Uterus (tissue), 4 donors: ENCODE measurements around the gene ZNF578. TPM values are rescaled to one million over a fixed set of nuclear protein-coding genes. Genes with fewer than 3 reads are reported as not detected.

Experiments
- DNase-seq, 2 donors: peaks; one replicate each; pipeline ENCODE4 v3.0.0-alpha.2; 2019 to 2020
- H3K27ac ChIP-seq, 2 donors: fragments of 200-600 bp; sonication (generic); 1 replicate in 1 of 2; 2 replicates in 1 of 2; pipeline ENCODE4 v1.5.1; 2016 to 2018
- H3K27me3 ChIP-seq, 2 donors: fragments of 200-600 bp; sonication (generic); one replicate each; pipeline ENCODE4 v1.5.1; 2018 to 2019; ENCODE audit warnings: control low read depth in 1 of 2
- H3K36me3 ChIP-seq, 2 donors: fragments of 200-600 bp; sonication (generic); one replicate each; pipeline ENCODE4 v1.5.1; 2019; ENCODE audit warnings: control low read depth in 1 of 2
- H3K4me1 ChIP-seq, 2 donors: fragments of 200-600 bp; sonication (generic); one replicate each; pipeline ENCODE4 v1.5.1; 2018 to 2019; ENCODE audit warnings: control low read depth in 1 of 2
- H3K4me3 ChIP-seq, 2 donors: fragments of 200-600 bp; sonication (generic); 1 replicate in 1 of 2; 2 replicates in 1 of 2; pipeline ENCODE4 v1.5.1; 2018 to 2019; ENCODE audit warnings: mild to moderate bottlenecking in 1 of 2
- H3K9me3 ChIP-seq, 2 donors: fragments of 200-600 bp; sonication (generic); one replicate each; pipeline ENCODE4 v1.5.1; 2019; ENCODE audit warnings: control low read depth in 1 of 2
- CTCF ChIP-seq, 4 experiments: fragments of 200-600 bp in 2 of 4; fragments of 450-650 bp in 2 of 4; sonication (generic) in 2 of 4; IDR thresholded peaks; one replicate each; pipeline ENCODE4 v1.5.1; 2016 to 2019; ENCODE audit warnings: antibody characterized with exemption in 4 of 4, mild to moderate bottlenecking in 2 of 4, moderate library complexity in 1 of 4
- POLR2A ChIP-seq, 2 donors: fragments of 450-650 bp; IDR thresholded peaks; one replicate each; pipeline ENCODE4 v1.6.1; 2016; ENCODE audit warnings: antibody characterized with exemption in 2 of 2, mild to moderate bottlenecking in 1 of 2, moderate library complexity in 1 of 2
- intact Hi-C: fragments of 100-400 bp; cut with DNase I; formaldehyde crosslinking; loops from one replicate; pipeline ENCODE4 v1.15.1; 2023; ENCODE audit warnings: low total_unique reads
- total RNA-seq, 4 donors: library from RNA; depleted of rRNA in 3 of 4; stranded (reverse); fragments of >200 nt in 3 of 4; gene quantifications; one replicate each; pipeline versions ENCODE4 v1.1.0 to v1.2.4, GENCODE V29; 2014 to 2023
- donor health status: DM: yes; HTN: yes; CAD: no.

The ZNF578 gene
- total RNA-seq: 10 to 100 TPM in 2 of 4 donors, 1 to 10 TPM in 2; 6.7 to 17.1 (median 10.6) TPM

DNA sequence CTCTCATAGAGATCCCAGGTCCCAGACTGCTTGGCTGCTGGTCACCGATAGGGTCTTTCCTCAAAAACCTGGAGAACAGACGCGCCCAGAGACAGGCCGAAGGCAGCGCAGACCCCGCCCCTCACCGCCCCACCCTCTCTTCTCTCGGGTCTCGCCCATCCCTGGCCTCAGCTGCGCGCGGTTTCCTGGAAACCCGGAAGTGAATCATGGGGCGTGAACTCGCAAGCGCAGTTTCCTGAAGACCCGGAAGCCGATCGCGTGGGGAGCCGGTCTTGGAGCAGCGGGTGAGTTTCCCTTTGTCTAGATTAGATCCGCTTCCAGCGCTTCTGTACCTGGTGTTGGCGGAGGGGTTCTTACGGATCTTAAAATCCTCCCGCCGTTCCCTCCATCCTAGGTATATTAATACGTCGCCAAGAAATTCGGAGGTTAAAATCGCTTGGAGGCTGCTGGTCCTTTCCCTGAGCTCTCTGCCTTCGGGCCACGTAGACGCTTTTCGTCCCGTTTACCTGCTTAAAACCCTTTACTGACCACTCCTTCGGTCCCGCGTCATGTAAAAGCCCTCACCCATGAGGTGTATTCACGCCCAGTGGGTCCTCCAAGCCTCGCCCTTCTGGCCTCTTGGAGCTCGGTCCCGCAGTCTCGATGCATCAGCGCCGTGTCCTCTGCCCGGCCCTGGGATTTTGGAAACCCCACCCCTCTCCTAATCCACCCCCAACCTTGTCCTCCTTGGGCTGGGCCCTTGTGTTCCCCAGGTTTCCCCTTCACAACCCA lies at the start of gene ZNF578:
Gene ZNF578 (plus strand): TSS at position 230 of the 771 bp plus-strand sequence. CDS start 48,293 bp downstream, outside the sequence.
- H3K9me3 ChIP-seq: peaks cover 0 to 15% of the 10 kb centered on the region in 2 donors
- no peak within 1 kb of the TSS for H3K27ac ChIP-seq

DNA sequence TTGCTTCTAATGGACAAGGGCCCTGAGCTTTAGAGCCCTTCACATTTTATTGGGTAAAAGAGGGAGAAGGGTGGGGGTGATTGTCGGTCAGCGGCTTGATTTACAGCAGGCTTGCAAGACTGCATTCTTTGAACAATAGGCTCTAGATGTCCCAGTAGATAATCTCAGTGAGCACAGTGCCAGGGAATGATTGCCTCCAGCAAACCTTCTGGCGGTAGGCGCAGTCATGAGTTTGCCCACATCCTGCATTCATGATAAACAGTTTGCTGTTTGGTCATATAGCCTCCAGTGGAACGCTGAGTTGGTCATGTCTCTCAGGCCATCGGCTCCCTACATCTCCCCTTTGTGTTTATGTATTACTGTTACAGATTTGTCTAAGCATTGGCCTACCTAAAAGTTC lies 43.1 kb upstream of the ZNF578 start:
- no peak overlapping the region for H3K4me3 ChIP-seq
- no peaks in the 10 kb centered on the region for H3K4me1 ChIP-seq
- H3K27me3 ChIP-seq: no peaks in the 10 kb centered on the region
- no peak for TF ChIP-seq POLR2A (IDR thresholded peaks at IDR 0.05)
- no peak for TF ChIP-seq CTCF (IDR thresholded peaks at IDR 0.05)
- no peak for DNase-seq
- peaks cover 0 to 53% of the 10 kb centered on the region in 2 donors for H3K9me3 ChIP-seq
- intact Hi-C loops: no loop called here
- H3K27ac ChIP-seq: no peak overlapping the region
- no peaks in the 10 kb centered on the region for H3K36me3 ChIP-seq

More for the DNA sequence above, at the start of gene ZNF578:
- intact Hi-C loops: no loop called here
- Histone ChIP-seq H3K4me1 (no peaks in the 10 kb centered on the region), H3K36me3 (no peaks in the 10 kb centered on the region), H3K27me3 (no peaks in the 10 kb centered on the region), H3K4me3 (peak within 1 kb of the TSS; percentile 44 to 55)
- peak; percentile 68 to 72 for DNase-seq
- TF ChIP-seq POLR2A (IDR thresholded peaks at IDR 0.05): no peak
- TF ChIP-seq CTCF (IDR thresholded peaks at IDR 0.05): no peak

DNA sequence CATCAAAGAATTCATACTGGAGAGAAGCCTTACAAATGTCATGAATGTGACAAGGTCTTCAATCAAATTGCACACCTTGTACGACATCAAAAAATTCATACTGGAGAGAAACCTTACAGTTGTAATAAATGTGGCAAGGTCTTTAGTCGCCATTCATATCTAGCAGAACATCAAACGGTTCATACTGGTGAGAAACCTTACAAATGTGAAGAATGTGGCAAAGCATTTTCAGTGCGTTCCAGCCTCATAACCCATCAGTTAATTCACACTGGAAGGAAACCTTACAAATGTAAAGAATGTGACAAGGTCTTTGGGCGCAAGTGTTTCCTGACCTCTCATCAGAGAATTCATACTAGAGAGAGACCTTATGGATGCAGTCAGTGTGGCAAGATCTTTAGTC lies 37.6 kb upstream of the ZNF578 start:
- intact Hi-C loops: no loop called here
- TF ChIP-seq POLR2A (IDR thresholded peaks at IDR 0.05): no peak
- no peak for TF ChIP-seq CTCF (IDR thresholded peaks at IDR 0.05)
- Histone ChIP-seq H3K27me3 (no peaks in the 10 kb centered on the region), H3K27ac (no peak overlapping the region), H3K4me1 (no peaks in the 10 kb centered on the region), H3K4me3 (no peak overlapping the region), H3K9me3 (peaks cover 0 to 70% of the 10 kb centered on the region in 2 donors), H3K36me3 (no peaks in the 10 kb centered on the region)
- DNase-seq: no peak

DNA sequence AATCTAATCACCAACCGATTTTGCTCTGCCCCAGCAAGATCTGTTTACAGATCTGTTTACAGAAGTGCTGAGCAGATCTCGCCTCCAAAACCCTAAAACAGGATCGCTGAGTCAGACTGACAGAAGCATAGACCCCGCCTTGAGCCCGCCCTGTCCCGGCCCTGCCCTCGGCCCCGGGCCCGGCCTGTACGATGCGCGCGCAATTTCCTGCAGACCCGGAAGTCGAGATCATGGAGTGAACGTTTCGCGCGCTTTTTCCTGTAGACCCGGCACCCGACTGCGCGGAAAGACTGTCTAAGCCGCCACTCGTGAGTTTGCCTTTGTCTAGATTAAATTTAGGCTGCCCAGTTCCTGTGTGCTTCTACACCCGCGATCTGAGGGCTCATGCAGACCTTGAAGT lies 24.4 kb upstream of the ZNF578 start, which contains the start of gene ZNF534:
Gene ZNF534 (plus strand): TSS at position 212 of the 400 bp plus-strand sequence. CDS start 2,327 bp downstream, outside the sequence.
- Histone ChIP-seq H3K36me3 (no peaks in the 10 kb centered on the region), H3K9me3 (peaks cover 0 to 10% of the 10 kb centered on the region in 2 donors), H3K27me3 (no peaks in the 10 kb centered on the region), H3K4me1 (no peaks in the 10 kb centered on the region), H3K4me3 (no peak within 1 kb of the TSS), H3K27ac (no peak within 1 kb of the TSS)
- no peak for TF ChIP-seq CTCF (IDR thresholded peaks at IDR 0.05)
- TF ChIP-seq POLR2A (IDR thresholded peaks at IDR 0.05): no peak
- DNase-seq: no peak
- intact Hi-C loops: no loop called here

DNA sequence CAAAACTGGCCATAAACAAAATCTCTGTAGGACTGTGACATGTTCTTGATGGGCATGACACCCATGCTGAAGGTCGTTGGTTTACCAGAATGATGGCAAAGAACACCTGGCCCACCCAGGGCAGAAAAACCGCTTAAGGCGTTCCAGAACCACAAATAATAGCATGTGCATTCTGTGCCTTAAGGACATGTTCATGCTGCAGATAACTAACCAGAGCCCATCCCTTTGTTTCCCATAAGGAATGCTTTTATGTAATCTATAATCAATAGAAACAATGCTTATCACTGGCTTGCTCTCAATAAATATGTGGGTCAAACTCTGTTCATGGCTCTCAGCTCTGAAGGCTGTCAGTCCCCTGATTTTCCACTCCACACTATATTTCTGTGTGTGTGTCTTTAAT lies 11.2 kb upstream of the ZNF578 start:
- Histone ChIP-seq H3K4me3 (no peak overlapping the region), H3K27ac (no peak overlapping the region), H3K4me1 (no peaks in the 10 kb centered on the region), H3K9me3 (peaks cover 0 to 22% of the 10 kb centered on the region in 2 donors), H3K36me3 (no peaks in the 10 kb centered on the region), H3K27me3 (no peaks in the 10 kb centered on the region)
- DNase-seq: no peak
- TF ChIP-seq CTCF (IDR thresholded peaks at IDR 0.05) (no peak), POLR2A (IDR thresholded peaks at IDR 0.05) (no peak)
- intact Hi-C loops: no loop called here
